ENCODE results near the gene MT1H. TPM values are rescaled to one million over a fixed set of nuclear protein-coding genes. Genes with fewer than 3 reads are reported as not detected.

Gene MT1H
- total and polyA plus RNA-seq, 2 of the 13 experiments (the other 11 are each of a cell fraction or from before 2014, with no cell fraction given) = 0.60 TPM; not detected in 1

- TF ChIP-seq, protein P1, sequence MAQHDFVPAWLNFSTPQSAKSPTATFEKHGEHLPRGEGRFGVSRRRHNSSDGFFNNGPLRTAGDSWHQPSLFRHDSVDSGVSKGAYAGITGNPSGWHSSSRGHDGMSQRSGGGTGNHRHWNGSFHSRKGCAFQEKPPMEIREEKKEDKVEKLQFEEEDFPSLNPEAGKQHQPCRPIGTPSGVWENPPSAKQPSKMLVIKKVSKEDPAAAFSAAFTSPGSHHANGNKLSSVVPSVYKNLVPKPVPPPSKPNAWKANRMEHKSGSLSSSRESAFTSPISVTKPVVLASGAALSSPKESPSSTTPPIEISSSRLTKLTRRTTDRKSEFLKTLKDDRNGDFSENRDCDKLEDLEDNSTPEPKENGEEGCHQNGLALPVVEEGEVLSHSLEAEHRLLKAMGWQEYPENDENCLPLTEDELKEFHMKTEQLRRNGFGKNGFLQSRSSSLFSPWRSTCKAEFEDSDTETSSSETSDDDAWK (CRISPR knock-in tag; IDR thresholded peaks at IDR 0.05) = no peak
- no peak for TF ChIP-seq ZBTB46 (CRISPR knock-in tag; IDR thresholded peaks at IDR 0.05; ENCODE audit: borderline replicate concordance)
- no peak for TF ChIP-seq CHD4 (IDR thresholded peaks at IDR 0.05; ENCODE audit: borderline replicate concordance, low read length)
- no peak for TF ChIP-seq ZSCAN12 (CRISPR knock-in tag; IDR thresholded peaks at IDR 0.05)
- TF ChIP-seq, protein P2, sequence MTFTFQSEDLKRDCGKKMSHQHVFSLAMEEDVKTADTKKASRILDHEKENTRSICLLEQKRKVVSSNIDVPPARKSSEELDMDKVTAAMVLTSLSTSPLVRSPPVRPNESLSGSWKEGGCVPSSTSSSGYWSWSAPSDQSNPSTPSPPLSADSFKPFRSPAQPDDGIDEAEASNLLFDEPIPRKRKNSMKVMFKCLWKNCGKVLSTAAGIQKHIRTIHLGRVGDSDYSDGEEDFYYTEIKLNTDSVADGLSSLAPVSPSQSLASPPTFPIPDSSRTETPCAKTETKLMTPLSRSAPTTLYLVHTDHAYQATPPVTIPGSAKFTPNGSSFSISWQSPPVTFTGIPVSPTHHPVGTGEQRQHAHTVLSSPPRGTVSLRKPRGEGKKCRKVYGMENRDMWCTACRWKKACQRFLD (CRISPR knock-in tag; IDR thresholded peaks at IDR 0.05; ENCODE audit: borderline replicate concordance) = peak; percentile 52; the same call in 1 of the 2 replicates
- TF ChIP-seq, protein P3, sequence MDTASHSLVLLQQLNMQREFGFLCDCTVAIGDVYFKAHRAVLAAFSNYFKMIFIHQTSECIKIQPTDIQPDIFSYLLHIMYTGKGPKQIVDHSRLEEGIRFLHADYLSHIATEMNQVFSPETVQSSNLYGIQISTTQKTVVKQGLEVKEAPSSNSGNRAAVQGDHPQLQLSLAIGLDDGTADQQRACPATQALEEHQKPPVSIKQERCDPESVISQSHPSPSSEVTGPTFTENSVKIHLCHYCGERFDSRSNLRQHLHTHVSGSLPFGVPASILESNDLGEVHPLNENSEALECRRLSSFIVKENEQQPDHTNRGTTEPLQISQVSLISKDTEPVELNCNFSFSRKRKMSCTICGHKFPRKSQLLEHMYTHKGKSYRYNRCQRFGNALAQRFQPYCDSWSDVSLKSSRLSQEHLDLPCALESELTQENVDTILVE (CRISPR knock-in tag; IDR thresholded peaks at IDR 0.05) = no peak
- TF ChIP-seq ETV5 (CRISPR knock-in tag; IDR thresholded peaks at IDR 0.05; ENCODE audit: borderline replicate concordance) = no peak
- no peak for TF ChIP-seq KLF15 (CRISPR knock-in tag; IDR thresholded peaks at IDR 0.05; ENCODE audit: borderline replicate concordance)
- no peak; the same call in 1 of the 2 replicates for TF ChIP-seq GMEB1 (CRISPR knock-in tag; IDR thresholded peaks at IDR 0.05; ENCODE audit: borderline replicate concordance)
- no peak for TF ChIP-seq ZNF567 (CRISPR knock-in tag; IDR thresholded peaks at IDR 0.05; ENCODE audit: borderline replicate concordance)
- TF ChIP-seq ZFYVE20 (CRISPR knock-in tag; IDR thresholded peaks at IDR 0.05; ENCODE audit: borderline replicate concordance, low read depth) = no peak
- 0 out of 2 replicates have a peak, but pooled peaks have one; percentile 30 for TF ChIP-seq SNAI1 (CRISPR knock-in tag; IDR thresholded peaks at IDR 0.05; ENCODE audit: borderline replicate concordance)
- no peak for TF ChIP-seq RELA (CRISPR knock-in tag; IDR thresholded peaks at IDR 0.05)
- TF ChIP-seq HOXA9 (CRISPR knock-in tag; IDR thresholded peaks at IDR 0.05; ENCODE audit: borderline replicate concordance) = peak; percentile 58; the same call in 1 of the 2 replicates
- TF ChIP-seq, protein P4, sequence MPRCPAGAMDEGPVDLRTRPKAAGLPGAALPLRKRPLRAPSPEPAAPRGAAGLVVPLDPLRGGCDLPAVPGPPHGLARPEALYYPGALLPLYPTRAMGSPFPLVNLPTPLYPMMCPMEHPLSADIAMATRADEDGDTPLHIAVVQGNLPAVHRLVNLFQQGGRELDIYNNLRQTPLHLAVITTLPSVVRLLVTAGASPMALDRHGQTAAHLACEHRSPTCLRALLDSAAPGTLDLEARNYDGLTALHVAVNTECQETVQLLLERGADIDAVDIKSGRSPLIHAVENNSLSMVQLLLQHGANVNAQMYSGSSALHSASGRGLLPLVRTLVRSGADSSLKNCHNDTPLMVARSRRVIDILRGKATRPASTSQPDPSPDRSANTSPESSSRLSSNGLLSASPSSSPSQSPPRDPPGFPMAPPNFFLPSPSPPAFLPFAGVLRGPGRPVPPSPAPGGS (CRISPR knock-in tag; IDR thresholded peaks at IDR 0.05) = peak; percentile 78; the same call in 1 of the 2 replicates
- no peak for TF ChIP-seq MBD4 (IDR thresholded peaks at IDR 0.05; ENCODE audit: borderline replicate concordance, low read length)
- TF ChIP-seq SOX6 (IDR thresholded peaks at IDR 0.05) = no peak
- peak; percentile 24; the same call in 1 of the 2 replicates for TF ChIP-seq SOX6 (CRISPR knock-in tag; IDR thresholded peaks at IDR 0.05)
- no peak for TF ChIP-seq ISL2 (CRISPR knock-in tag; IDR thresholded peaks at IDR 0.05)
- TF ChIP-seq KLF12 (CRISPR knock-in tag; IDR thresholded peaks at IDR 0.05; ENCODE audit: borderline replicate concordance) = no peak
- no peak for TF ChIP-seq PHB2 (IDR thresholded peaks at IDR 0.05; ENCODE audit: partially characterized antibody)
Measured at GRCh38 chr16:56643080-56643778, 26.4 kb upstream of the MT1H start (continued).

Measured in HepG2 (cell line).